Endothelial cell of umbilical vein (primary cell): ENCODE data around the gene RAPGEF4. TPM values are rescaled to one million over a fixed set of nuclear protein-coding genes. Genes with fewer than 3 reads are reported as not detected.

Experiments
- BruUV-seq: library from RNA; stranded (reverse); fragments of 400-500 nt; replicated peaks from 2 replicates; lab custom pipeline; 2021; lab: Mats Ljungman, UMichigan
- CTCF ChIA-PET: fragments of 300-600, 350-600 bp; sonication (Branson Sonifier 250); formaldehyde crosslinking; loops from one replicate; lab custom pipeline; 2021; ENCODE audit warnings: antibody characterized with exemption, inconsistent platforms; lab: Charles Lee
- POLR2A ChIA-PET: fragments of 300-600, 350-600 bp; sonication (Branson Sonifier 250); formaldehyde crosslinking; loops from one replicate; lab custom pipeline; 2021; ENCODE audit warnings: antibody characterized with exemption, inconsistent platforms; lab: Charles Lee
- DNase-seq: peaks from one replicate; pipeline ENCODE4 v3.0.0-alpha.2; 2011; ENCODE audit warnings: low read depth, low spot score
- FAIRE-seq: peaks from 2 replicates; lab custom pipeline; 2011; peaks lifted over from hg19 to GRCh38; lab: Jason Lieb, UNC
- H2AFZ ChIP-seq: 2 replicates; pipeline ENCODE4 v1.6.0; 2012; ENCODE audit warnings: low read depth, low read length, control low read depth, inconsistent platforms
- H3K27ac ChIP-seq: 2 replicates; pipeline ENCODE4 v1.5.1; 2011; ENCODE audit warnings: low read depth, mild to moderate bottlenecking, control low read depth, low read length, moderate library complexity; ENCODE audit not compliant: insufficient read depth
- H3K27me3 ChIP-seq, 2 experiments: 2 replicates each; pipeline versions ENCODE4 v1.6.0 to v1.6.1; 2011; ENCODE audit warnings: low read length in 2 of 2, mixed read lengths in 1 of 2; ENCODE audit not compliant: control insufficient read depth in 2 of 2, insufficient read depth in 2 of 2
- H3K36me3 ChIP-seq, 2 experiments: 2 replicates in 1 of 2; 3 replicates in 1 of 2; pipeline ENCODE4 v1.5.1; 2011; ENCODE audit warnings: low read length in 2 of 2, mild to moderate bottlenecking in 1 of 2, moderate library complexity in 1 of 2; ENCODE audit not compliant: control insufficient read depth in 2 of 2, insufficient read depth in 2 of 2; ENCODE audit errors: extremely low read depth in 1 of 2
- H3K4me1 ChIP-seq: 3 replicates; pipeline ENCODE4 v1.5.1; 2011; ENCODE audit warnings: mild to moderate bottlenecking, low read length; ENCODE audit not compliant: control insufficient read depth, insufficient read depth; ENCODE audit errors: extremely low read depth
- H3K4me2 ChIP-seq: 2 replicates; pipeline ENCODE4 v1.6.1; 2011; ENCODE audit warnings: low read length, control low read depth, mixed read lengths; ENCODE audit not compliant: insufficient read depth
- H3K4me3 ChIP-seq, 3 experiments: fragments of 200-600 bp in 1 of 3; sonication (generic), shearing (Covaris generic) in 1 of 3; replicated peaks in 1 of 3; 2 replicates each; pipeline ENCODE4 v1.5.1; 2011 to 2016; ENCODE audit warnings: control low read depth in 3 of 3, low read length in 3 of 3, mild to moderate bottlenecking in 2 of 3, inconsistent platforms in 1 of 3, low read depth in 1 of 3, moderate library complexity in 1 of 3; ENCODE audit not compliant: insufficient read depth in 1 of 3
- H3K79me2 ChIP-seq: 2 replicates; pipeline ENCODE4 v1.6.0; 2012; ENCODE audit warnings: low read length, inconsistent platforms; ENCODE audit not compliant: control insufficient read depth, insufficient read depth
- H3K9ac ChIP-seq: replicated peaks from 2 replicates; pipeline ENCODE3; 2011; ENCODE audit warnings: low read length, control low read depth; ENCODE audit not compliant: insufficient read depth; ENCODE audit errors: extremely low read depth
- H3K9me1 ChIP-seq: replicated peaks from 3 replicates; pipeline ENCODE4 v1.6.0; 2011; ENCODE audit warnings: mild to moderate bottlenecking, low read length; ENCODE audit not compliant: control insufficient read depth, insufficient read depth; ENCODE audit errors: extremely low read depth
- H3K9me3 ChIP-seq: replicated peaks from 2 replicates; pipeline ENCODE4 v1.5.1; 2012; ENCODE audit warnings: low read length, inconsistent platforms; ENCODE audit not compliant: control insufficient read depth, insufficient read depth
- H4K20me1 ChIP-seq: replicated peaks from 2 replicates; pipeline ENCODE3; 2011; ENCODE audit warnings: mild to moderate bottlenecking, low read length; ENCODE audit not compliant: control insufficient read depth, insufficient read depth; ENCODE audit errors: extremely low read depth
- CTCF ChIP-seq, 2 donors: IDR thresholded peaks; 1 replicate in 1 of 2; 2 replicates in 1 of 2; pipeline ENCODE4 v1.5.1; 2011; ENCODE audit warnings: low read length in 2 of 2, mild to moderate bottlenecking in 2 of 2, moderate library complexity in 2 of 2, control low read depth in 1 of 2, inconsistent platforms in 1 of 2, low read depth in 1 of 2; ENCODE audit not compliant: insufficient read depth in 1 of 2; ENCODE audit errors: extremely low read depth in 1 of 2
- EZH2 ChIP-seq: IDR thresholded peaks from 2 replicates; pipeline ENCODE4 v1.6.1; 2012; ENCODE audit warnings: borderline replicate concordance, low read depth, mild to moderate bottlenecking, moderate library complexity, low read length, inconsistent platforms; ENCODE audit not compliant: severe bottlenecking
- FOS ChIP-seq: IDR thresholded peaks from 2 replicates; pipeline ENCODE4 v1.6.1; 2011; ENCODE audit warnings: mild to moderate bottlenecking, low read length, moderate library complexity, borderline replicate concordance; ENCODE audit not compliant: insufficient read depth
- GATA2 ChIP-seq: IDR thresholded peaks from 2 replicates; pipeline ENCODE4 v1.7.0; 2011; ENCODE audit warnings: low read depth, mild to moderate bottlenecking, moderate library complexity, mixed read lengths, low read length; ENCODE audit not compliant: insufficient read length, insufficient read depth
- JUN ChIP-seq: IDR thresholded peaks from 2 replicates; pipeline ENCODE4 v1.6.1; 2011; ENCODE audit warnings: borderline replicate concordance, low read depth; ENCODE audit not compliant: insufficient read length, insufficient read depth
- MAX ChIP-seq: IDR thresholded peaks from 2 replicates; pipeline ENCODE4 v1.6.1; 2011; ENCODE audit not compliant: insufficient read depth, insufficient read length
- MYC ChIP-seq: IDR thresholded peaks from one replicate; pipeline ENCODE4 v1.6.1; 2011; ENCODE audit warnings: mild to moderate bottlenecking, low read depth, low read length
- POLR2A ChIP-seq: IDR thresholded peaks from 2 replicates; pipeline ENCODE4 v1.6.1; 2012; ENCODE audit warnings: low read depth, mild to moderate bottlenecking, control low read depth, low read length
- POLR2AphosphoS5 ChIP-seq: IDR thresholded peaks from 2 replicates; pipeline ENCODE4 v1.6.1; 2012; ENCODE audit warnings: low read depth, mild to moderate bottlenecking, control low read depth, low read length, moderate library complexity; ENCODE audit not compliant: insufficient read depth
- dilution Hi-C: fragments of 300-500 bp; cut with MboI; formaldehyde crosslinking; loops from one replicate; pipeline ENCODE4 v1.15.0; 2019; ENCODE audit warnings: low sequenced_read_pairs; ENCODE audit not compliant: extremely low pct_ligation_motif_present
- intact Hi-C: fragments of 100-400 bp; cut with micrococcal nuclease; formaldehyde crosslinking; loops from one replicate; pipeline ENCODE4 v1.10.0; 2022
- polyA plus RNA-seq, 4 experiments: library from polyadenylated mRNA; depleted of rRNA in 3 of 4; stranded (reverse) in 3 of 4; unstranded in 1 of 4; fragments of >200 nt; gene quantifications; 2 replicates each; pipeline versions ENCODE4 v1.2.1 to v1.2.3, GENCODE V29; 2011 to 2012; ENCODE audit warnings: missing spikeins in 1 of 4
- total RNA-seq: library from RNA; stranded (reverse); gene quantifications from 2 replicates; pipeline ENCODE4 v1.2.3, GENCODE V29; 2021

The RAPGEF4 gene
- total and polyA plus RNA-seq, 2 donors (not counting 3 experiments of a cell fraction or from before 2014, with no cell fraction given), result 7.2 to 9.2 TPM

DNA sequence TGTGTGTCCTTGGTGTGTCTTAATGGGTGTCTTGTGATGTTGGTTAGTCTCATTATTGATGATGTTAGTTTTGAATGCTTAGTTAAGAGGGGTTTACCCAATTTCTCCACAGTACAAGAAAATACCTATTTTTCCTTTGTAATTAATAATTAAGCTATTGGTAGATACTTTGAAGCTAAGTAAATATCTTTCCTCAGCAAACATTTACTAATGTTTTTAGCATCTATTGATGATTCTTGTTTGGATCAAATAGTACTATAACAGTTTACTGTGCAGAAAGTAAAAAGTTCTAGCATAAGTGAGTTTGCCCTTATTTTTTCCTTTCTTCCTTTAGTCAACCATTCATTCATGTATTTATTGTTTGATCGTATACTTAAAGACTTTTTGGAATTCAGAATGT is 359.1 kb downstream of the RAPGEF4 start:
- Histone ChIP-seq H3K27ac (no peak overlapping the region), H3K27me3 (no peaks in the 10 kb centered on the region), H3K4me2 (no peak overlapping the region), H3K9me3 (no peaks in the 10 kb centered on the region), H3K36me3 (peaks cover 0 to 3% of the 10 kb centered on the region in 2 experiments), H4K20me1 (no peaks in the 10 kb centered on the region), H3K9ac (no peak overlapping the region), H3K79me2 (no peaks in the 10 kb centered on the region), H2AFZ (no peak overlapping the region), H3K4me1 (no peaks in the 10 kb centered on the region), H3K9me1 (no peaks in the 10 kb centered on the region), H3K4me3 (no peak overlapping the region)
- ChIA-PET POLR2A (no interaction called here), CTCF (no interaction called here)
- intact Hi-C loops (no loop called here), dilution Hi-C loops (no loop called here)
- DNase-seq (no peak), FAIRE-seq (no peak)
- BruUV-seq, result no TSS peak
- TF ChIP-seq FOS, result no peak
- TF ChIP-seq EZH2, result no peak

DNA sequence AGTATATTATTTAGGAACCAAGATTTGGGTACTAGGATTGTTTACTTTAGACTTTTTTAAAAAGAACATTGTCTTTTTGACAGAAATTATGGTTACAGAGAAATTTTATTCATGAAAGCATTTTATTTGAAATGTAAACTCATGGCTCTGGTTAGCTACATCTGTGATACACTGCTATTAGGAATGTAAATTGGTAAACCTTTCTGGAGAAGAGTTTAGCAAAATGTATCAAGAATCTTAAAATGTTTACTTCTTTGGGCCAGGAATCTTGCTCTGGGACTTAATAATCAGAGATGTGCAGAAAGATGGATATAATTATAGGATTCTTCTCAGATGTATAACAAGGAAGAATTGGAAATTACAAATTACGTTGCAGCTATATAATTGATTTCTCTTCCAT is 359.7 kb downstream of the RAPGEF4 start:
- intact Hi-C loops, result no loop called here
- Histone ChIP-seq H3K4me3 (no peak overlapping the region), H3K27ac (no peak overlapping the region), H4K20me1 (no peaks in the 10 kb centered on the region), H3K36me3 (peaks cover 0 to 3% of the 10 kb centered on the region in 2 experiments), H3K4me1 (no peaks in the 10 kb centered on the region), H2AFZ (no peak overlapping the region), H3K4me2 (no peak overlapping the region), H3K27me3 (no peaks in the 10 kb centered on the region), H3K9me3 (no peaks in the 10 kb centered on the region), H3K79me2 (no peaks in the 10 kb centered on the region), H3K9me1 (no peaks in the 10 kb centered on the region), H3K9ac (no peak overlapping the region)
- TF ChIP-seq FOS (no peak), MYC (no peak), JUN (no peak), POLR2AphosphoS5 (no peak), CTCF (IDR thresholded peaks at IDR 0.05; ENCODE audit: extremely low read depth in 1 of 2, insufficient read depth in 1 of 2, low read depth in 1 of 2, low read length in 2 of 2) (no peak), POLR2A (no peak), EZH2 (no peak), GATA2 (no peak), MAX (no peak)
- dilution Hi-C loops, result no loop called here
- no TSS peak for BruUV-seq
- ChIA-PET POLR2A (no interaction called here), CTCF (no interaction called here)
- DNase-seq, result no peak
- FAIRE-seq, result no peak
